Esophagus squamous epithelium (tissue), 5 donors: ENCODE results near the gene FRG2C. TPM values are rescaled to one million over a fixed set of nuclear protein-coding genes. Genes with fewer than 3 reads are reported as not detected.
"Not testable (repeated sequence)": the region's sequence is repeated elsewhere in the genome, so short reads cannot be mapped to it uniquely, and the experiment has no call there.

ENCODE experiments used
- DNase-seq: peaks from one replicate; lab custom pipeline; 2025; lab: John Stamatoyannopoulos, UW
- H3K27ac ChIP-seq, 4 donors: fragments of 200-600 bp; sonication (generic); one replicate each; pipeline ENCODE4 v1.5.1; 2016 to 2019; ENCODE audit warnings: mild to moderate bottlenecking in 1 of 4
- H3K27me3 ChIP-seq, 4 donors: fragments of 200-600 bp; sonication (generic); 1 replicate in 3 of 4; 2 replicates in 1 of 4; pipeline versions ENCODE4 v1.5.1 to v1.6.0; 2017 to 2021; ENCODE audit warnings: antibody characterized with exemption in 1 of 4
- H3K36me3 ChIP-seq, 3 donors: fragments of 200-600 bp; sonication (generic); one replicate each; pipeline ENCODE4 v1.5.1; 2016 to 2019
- H3K4me1 ChIP-seq, 3 donors: fragments of 200-600 bp; sonication (generic); one replicate each; pipeline ENCODE4 v1.5.1; 2017 to 2019
- H3K4me3 ChIP-seq, 4 donors: fragments of 200-600 bp; sonication (generic); 1 replicate in 3 of 4; 2 replicates in 1 of 4; pipeline ENCODE4 v1.5.1; 2016 to 2019; ENCODE audit warnings: mild to moderate bottlenecking in 2 of 4, moderate library complexity in 1 of 4
- H3K9me3 ChIP-seq, 3 donors: fragments of 200-600 bp; sonication (generic); one replicate each; pipeline ENCODE4 v1.5.1; 2016 to 2019
- POLR2A ChIP-seq, 4 donors: fragments of 450-650 bp; IDR thresholded peaks; one replicate each; pipeline ENCODE4 v1.6.1; 2017; ENCODE audit warnings: antibody characterized with exemption in 4 of 4, mild to moderate bottlenecking in 4 of 4, moderate library complexity in 3 of 4
- WGBS, 2 donors: methylation state at CpG; one replicate each; pipeline ENCODE4 v1.1.5; 2018; 5-methylcytosine and 5-hydroxymethylcytosine counted together
- intact Hi-C: fragments of 100-400 bp; cut with DNase I; formaldehyde crosslinking; loops from one replicate; pipeline ENCODE4 v1.15.0; 2022
- total RNA-seq, 4 donors: library from RNA; depleted of rRNA; stranded (reverse); fragments of >200 nt; gene quantifications; one replicate each; pipeline ENCODE4 v1.1.0, GENCODE V29; 2016
- TF ChIP-seq, protein P1 (sequence below), 6 experiments: fragments of 450-650 bp in 4 of 6; fragments of 200-600 bp in 2 of 6; sonication (generic) in 2 of 6; IDR thresholded peaks; one replicate each; pipeline ENCODE4 v1.5.1; 2016 to 2019; ENCODE audit warnings: antibody characterized with exemption in 6 of 6, mild to moderate bottlenecking in 4 of 6, moderate library complexity in 4 of 6
- donor health status: DM: yes; HTN: yes; CAD: no.

The FRG2C gene
- not detected for total RNA-seq

GRCh38 chr3:75664028-75664427, at the start of gene FRG2C:
TSS of gene FRG2C (plus strand) at chr3:75664328. CDS start at chr3:75664380, 52 bp downstream.
- intact Hi-C loops, H3K36me3 ChIP-seq, H3K4me3 ChIP-seq, H3K4me1 ChIP-seq, H3K27ac ChIP-seq, DNase-seq: not testable (repeated sequence)
- 67 to 71% methylated on average over 9 of the region's 9 CpGs for WGBS, 2 donors
- peaks cover 0 to 68% (median 0%) of the 10 kb centered on the region in 4 donors for H3K27me3 ChIP-seq
- peaks cover 0 to 29% (median under 1%) of the 10 kb centered on the region in 3 donors for H3K9me3 ChIP-seq

- H3K36me3 ChIP-seq, intact Hi-C loops, DNase-seq, H3K9me3 ChIP-seq: not testable (repeated sequence)
- Histone ChIP-seq H3K4me3 (peak overlapping the region; percentile 30 to 70 (median 49)), H3K4me1 (peaks cover 0 to 20% (median 0%) of the 10 kb centered on the region in 3 donors), H3K27me3 (peaks cover 0 to 19% (median 0%) of the 10 kb centered on the region in 4 donors), H3K27ac (peak overlapping the region; percentile 28 to 48 (median 30))
- no CpG with 5 or more reads among the region's 43 CpGs for WGBS, 2 donors
Measured at GRCh38 chr3:75618666-75619305, 45.3 kb upstream of the FRG2C start.

GRCh38 chr3:75619481-75620031, 44.6 kb upstream of the FRG2C start:
- H3K27me3 ChIP-seq = peaks cover 0 to 19% (median 0%) of the 10 kb centered on the region in 4 donors
- H3K36me3 ChIP-seq, DNase-seq, intact Hi-C loops, H3K9me3 ChIP-seq: not testable (repeated sequence)
- peaks cover 0 to 20% (median 0%) of the 10 kb centered on the region in 3 donors for H3K4me1 ChIP-seq
- WGBS, 2 donors = 1 to 2% methylated on average over 12 to 13 of the region's 52 CpGs
- H3K4me3 ChIP-seq = peak overlapping the region; percentile 30 to 70 (median 49)
- H3K27ac ChIP-seq = peak overlapping the region; percentile 28 to 48 (median 30)

GRCh38 chr3:75621772-75622171, 42.4 kb upstream of the FRG2C start:
- peaks cover 0 to 19% (median 0%) of the 10 kb centered on the region in 4 donors for H3K27me3 ChIP-seq
- peaks cover 0 to 20% (median 0%) of the 10 kb centered on the region in 3 donors for H3K4me1 ChIP-seq
- intact Hi-C loops, H3K4me3 ChIP-seq, H3K9me3 ChIP-seq, H3K27ac ChIP-seq, DNase-seq, H3K36me3 ChIP-seq: not testable (repeated sequence)
- WGBS, 2 donors = 58 to 63% methylated on average over 6 to 8 of the region's 10 CpGs

DNA sequence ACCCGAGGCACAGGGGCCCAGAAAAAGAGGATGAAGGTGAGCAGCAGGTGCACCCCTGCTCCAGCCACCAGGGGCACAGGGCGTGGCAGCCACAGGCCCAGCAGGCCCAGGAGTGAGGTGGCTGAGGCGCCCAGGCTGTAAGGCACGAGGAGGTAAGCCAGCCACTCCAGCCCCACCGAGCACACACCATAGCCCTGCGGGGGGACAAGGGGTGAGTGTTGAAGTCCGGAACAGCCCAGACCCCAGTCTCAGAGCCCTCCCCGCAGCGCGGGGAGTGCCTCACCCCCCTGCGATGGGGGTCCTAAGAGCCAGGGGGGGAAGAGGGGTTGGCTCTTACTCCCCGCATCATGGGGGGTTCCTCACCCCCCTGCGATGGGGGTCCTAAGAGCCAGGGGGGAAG, 40.5 kb upstream of the FRG2C start:
- 83% methylated on average over 2 of the region's 13 CpGs; no CpG with 5 or more reads in 1 of the 2 donors for WGBS, 2 donors

GRCh38 chr3:75630887-75631535, 33.1 kb upstream of the FRG2C start:
- H3K36me3 ChIP-seq, DNase-seq, H3K27ac ChIP-seq, H3K27me3 ChIP-seq, intact Hi-C loops, H3K4me1 ChIP-seq, H3K9me3 ChIP-seq, H3K4me3 ChIP-seq: not testable (repeated sequence)
- WGBS, 2 donors = 83% methylated on average over 2 of the region's 2 CpGs; no CpG with 5 or more reads in 1 of the 2 donors

More for the DNA sequence above, 40.5 kb upstream of the FRG2C start:
- H3K27me3 ChIP-seq = peaks cover 0 to 16% (median 0%) of the 10 kb centered on the region in 4 donors
- DNase-seq, H3K27ac ChIP-seq, H3K9me3 ChIP-seq, intact Hi-C loops, H3K4me3 ChIP-seq, H3K36me3 ChIP-seq: not testable (repeated sequence)
- peaks cover 0 to 13% (median 0%) of the 10 kb centered on the region in 3 donors for H3K4me1 ChIP-seq

DNA sequence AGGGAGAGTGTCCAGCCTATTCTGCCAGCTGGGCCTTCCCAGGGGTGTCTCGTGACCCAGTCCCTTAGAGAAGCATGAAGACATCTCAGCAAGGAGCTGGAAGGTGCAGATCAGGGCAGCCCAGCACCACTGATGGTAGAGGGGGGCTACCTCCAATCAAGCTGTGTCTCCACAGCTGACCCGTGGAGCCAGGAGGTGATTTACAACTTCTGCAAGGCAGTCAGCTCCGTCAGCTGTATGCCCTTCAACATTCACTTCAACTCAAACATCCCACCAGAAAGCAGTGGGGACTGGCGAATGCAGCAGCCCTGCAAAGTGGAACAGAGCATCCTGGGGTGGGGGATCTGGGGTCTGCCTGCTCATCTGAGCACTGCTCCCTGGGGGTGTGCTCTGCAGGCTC, 32.6 kb upstream of the FRG2C start:
- H3K4me3 ChIP-seq = no peak overlapping the region
- TF ChIP-seq, protein P1, sequence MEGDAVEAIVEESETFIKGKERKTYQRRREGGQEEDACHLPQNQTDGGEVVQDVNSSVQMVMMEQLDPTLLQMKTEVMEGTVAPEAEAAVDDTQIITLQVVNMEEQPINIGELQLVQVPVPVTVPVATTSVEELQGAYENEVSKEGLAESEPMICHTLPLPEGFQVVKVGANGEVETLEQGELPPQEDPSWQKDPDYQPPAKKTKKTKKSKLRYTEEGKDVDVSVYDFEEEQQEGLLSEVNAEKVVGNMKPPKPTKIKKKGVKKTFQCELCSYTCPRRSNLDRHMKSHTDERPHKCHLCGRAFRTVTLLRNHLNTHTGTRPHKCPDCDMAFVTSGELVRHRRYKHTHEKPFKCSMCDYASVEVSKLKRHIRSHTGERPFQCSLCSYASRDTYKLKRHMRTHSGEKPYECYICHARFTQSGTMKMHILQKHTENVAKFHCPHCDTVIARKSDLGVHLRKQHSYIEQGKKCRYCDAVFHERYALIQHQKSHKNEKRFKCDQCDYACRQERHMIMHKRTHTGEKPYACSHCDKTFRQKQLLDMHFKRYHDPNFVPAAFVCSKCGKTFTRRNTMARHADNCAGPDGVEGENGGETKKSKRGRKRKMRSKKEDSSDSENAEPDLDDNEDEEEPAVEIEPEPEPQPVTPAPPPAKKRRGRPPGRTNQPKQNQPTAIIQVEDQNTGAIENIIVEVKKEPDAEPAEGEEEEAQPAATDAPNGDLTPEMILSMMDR (IDR thresholded peaks at IDR 0.05) = no peak
- no peak for TF ChIP-seq POLR2A (IDR thresholded peaks at IDR 0.05)
- intact Hi-C loops = no loop called here

DNA sequence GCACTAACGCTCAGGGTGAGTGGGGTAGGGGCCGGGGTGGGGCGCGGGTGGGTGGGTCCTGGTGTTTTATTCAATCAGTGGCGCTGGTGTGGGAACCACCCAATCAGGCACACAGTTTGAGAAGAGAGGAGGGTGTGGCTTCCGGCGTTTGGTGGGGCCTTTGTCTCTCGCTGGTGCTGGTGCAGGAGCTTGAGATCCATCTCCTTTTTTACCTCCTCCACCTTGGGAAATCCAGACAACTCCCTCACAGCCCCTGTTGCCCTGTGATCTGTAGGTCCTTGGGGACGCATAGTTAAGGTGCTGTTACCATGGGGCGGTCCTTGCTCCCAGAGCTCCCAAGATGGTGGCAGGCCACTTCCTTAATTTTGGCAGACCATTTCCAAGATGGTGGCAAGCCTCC, 25.2 kb upstream of the FRG2C start:
- intact Hi-C loops = not testable (repeated sequence)

More for the DNA sequence above, 32.6 kb upstream of the FRG2C start:
- H3K36me3 ChIP-seq = no peaks in the 10 kb centered on the region
- H3K27me3 ChIP-seq = no peaks in the 10 kb centered on the region
- no peak overlapping the region for H3K27ac ChIP-seq
- H3K4me1 ChIP-seq = no peaks in the 10 kb centered on the region
- DNase-seq = no peak
- WGBS, 2 donors = 50 to 80% methylated on average over 2 to 4 of the region's 4 CpGs
- H3K9me3 ChIP-seq = no peaks in the 10 kb centered on the region

More for the DNA sequence above, 25.2 kb upstream of the FRG2C start:
- H3K36me3 ChIP-seq, H3K9me3 ChIP-seq, H3K27ac ChIP-seq, DNase-seq, H3K4me1 ChIP-seq, H3K4me3 ChIP-seq, H3K27me3 ChIP-seq: not testable (repeated sequence)
- 80 to 98% methylated on average over 8 to 10 of the region's 10 CpGs for WGBS, 2 donors
